Stimulated activated CD4-positive, alpha-beta T cell treated with anti-CD3 and anti-CD28 coated beads, Interleukin-4, amount 100 ng/mL, for 1 hour (primary cell): ENCODE results near the gene ABCB4.

Experiments
- DNase-seq: peaks from one replicate; pipeline ENCODE4 v3.0.0-alpha.2; 2020

ABCB4 gene

DNA sequence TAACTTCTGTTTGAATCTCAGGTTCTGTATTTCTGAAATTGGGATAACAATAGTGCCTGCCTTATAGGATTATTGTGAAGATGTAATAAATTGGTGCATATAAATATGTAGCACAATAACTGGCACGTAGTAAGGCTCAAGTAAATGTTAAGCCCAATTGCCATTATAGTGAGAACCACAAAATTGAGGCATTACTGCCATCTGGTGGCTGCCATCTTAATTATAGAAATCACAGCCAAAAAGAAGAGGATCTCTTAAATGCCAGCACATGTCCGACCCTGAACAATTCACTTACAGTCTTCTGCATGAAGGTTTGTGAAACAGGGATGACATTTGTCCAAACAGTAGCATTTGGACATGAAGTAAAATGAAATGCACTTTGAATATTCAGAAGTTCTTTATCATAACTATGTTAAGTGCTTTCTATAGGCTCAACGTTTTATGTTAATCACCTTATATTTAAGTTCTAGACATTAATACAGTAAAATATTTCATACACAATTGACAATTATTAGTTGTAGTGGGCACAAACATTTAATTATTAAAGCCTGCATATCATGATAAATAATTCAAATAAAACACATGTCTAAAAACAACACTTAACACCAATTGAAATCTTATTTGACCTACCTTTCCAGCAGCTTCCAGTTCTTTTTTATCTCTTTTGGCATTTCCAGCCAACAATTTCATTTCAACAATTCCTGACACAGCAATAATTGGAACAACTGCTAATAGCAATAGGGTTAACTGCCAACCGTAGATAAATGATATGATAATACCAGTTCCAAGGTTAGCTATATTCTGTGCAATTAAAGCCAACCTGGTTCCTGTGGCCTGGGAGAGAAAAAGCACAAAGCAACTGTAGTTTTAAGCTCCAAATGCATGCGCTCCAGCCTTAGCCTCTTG is 58.5 kb downstream of the ABCB4 start:
- DNase-seq = peak; percentile 54

- DNase-seq = no peak
Observed at GRCh38 chr7:87414794-87415188, 60.7 kb downstream of the ABCB4 start.

GRCh38 chr7:87413951-87414793 is 61.3 kb downstream of the ABCB4 start:
- DNase-seq = no peak

- DNase-seq = no peak
Observed at GRCh38 chr7:87413029-87413428, 62.5 kb downstream of the ABCB4 start.

- no peak for DNase-seq
Observed at GRCh38 chr7:87411186-87411585, 64.3 kb downstream of the ABCB4 start.

GRCh38 chr7:87404674-87405073 is 70.8 kb downstream of the ABCB4 start:
- no peak for DNase-seq

DNA sequence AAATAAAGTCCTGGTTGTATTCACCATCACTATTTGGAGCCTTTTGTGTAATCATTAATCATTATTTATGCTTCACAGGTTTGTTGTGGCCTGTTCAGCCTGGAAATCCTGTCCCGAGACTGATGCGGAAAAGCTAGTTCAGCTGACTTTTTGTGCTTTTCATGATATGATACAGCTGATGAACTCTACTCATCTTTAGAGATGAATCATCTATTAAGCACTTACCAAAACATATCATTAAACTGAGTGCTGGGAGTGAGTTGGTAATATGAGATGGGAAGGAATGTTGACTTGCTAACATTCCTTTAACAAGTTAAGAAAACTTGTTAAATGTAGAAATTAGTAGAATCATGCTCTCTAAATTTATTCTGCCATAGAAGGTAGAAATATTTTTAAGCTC is 77.0 kb downstream of the ABCB4 start:
- DNase-seq = no peak

DNA sequence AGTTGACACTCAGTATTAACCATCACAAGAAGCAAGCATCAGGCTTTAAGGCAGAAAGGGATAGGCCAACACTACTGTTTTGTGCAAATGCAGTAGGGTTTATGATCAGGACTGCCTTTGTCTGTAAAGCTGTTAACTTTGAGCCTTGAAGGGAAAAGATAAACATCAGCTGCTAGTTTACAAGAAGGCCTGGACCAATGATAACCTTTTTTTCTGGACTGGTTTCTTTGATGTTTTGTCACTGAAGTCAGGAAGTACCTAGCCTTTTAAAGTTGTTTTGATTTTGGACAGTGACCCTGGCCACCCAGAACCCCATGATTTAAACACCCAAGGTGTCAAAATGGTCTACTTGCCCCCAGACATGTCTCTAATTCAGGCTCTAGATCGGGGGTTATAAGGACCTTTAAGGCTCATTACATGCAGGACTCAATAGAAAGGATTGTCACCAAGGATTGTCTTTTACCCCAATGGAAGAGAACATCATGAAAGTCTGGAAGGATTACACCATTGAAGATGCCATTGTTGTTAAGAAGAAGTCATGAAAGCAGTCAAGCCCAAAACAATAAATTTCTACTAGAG is 79.9 kb downstream of the ABCB4 start:
- DNase-seq = no peak

GRCh38 chr7:87391020-87391701 is 84.3 kb downstream of the ABCB4 start:
- no peak for DNase-seq

- DNase-seq = no peak
Observed at GRCh38 chr7:87380905-87381304, 94.6 kb downstream of the ABCB4 start.

GRCh38 chr7:87375662-87376435 is 99.6 kb downstream of the ABCB4 start:
- no peak for DNase-seq

GRCh38 chr7:87370660-87371180 is 104.8 kb downstream of the ABCB4 start:
- DNase-seq = no peak

DNA sequence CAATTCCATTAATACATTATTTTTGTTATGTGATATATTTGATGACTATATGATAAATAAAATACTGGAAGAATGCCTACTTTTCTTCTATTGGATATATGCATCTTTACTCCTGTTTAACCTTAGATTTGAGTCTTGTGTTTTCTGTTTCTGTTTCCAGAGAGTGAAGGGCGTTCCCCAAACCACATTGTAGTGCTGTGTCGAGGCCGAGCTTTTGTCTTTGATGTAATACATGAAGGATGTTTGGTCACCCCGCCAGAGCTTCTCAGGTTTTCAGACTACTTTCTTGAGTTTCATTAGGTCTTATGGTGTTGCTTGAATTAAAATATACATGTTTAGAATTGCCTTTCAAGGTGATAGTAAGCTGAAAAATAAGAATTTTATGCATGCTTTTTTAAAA is 106.3 kb downstream of the ABCB4 start:
- no peak for DNase-seq

DNA sequence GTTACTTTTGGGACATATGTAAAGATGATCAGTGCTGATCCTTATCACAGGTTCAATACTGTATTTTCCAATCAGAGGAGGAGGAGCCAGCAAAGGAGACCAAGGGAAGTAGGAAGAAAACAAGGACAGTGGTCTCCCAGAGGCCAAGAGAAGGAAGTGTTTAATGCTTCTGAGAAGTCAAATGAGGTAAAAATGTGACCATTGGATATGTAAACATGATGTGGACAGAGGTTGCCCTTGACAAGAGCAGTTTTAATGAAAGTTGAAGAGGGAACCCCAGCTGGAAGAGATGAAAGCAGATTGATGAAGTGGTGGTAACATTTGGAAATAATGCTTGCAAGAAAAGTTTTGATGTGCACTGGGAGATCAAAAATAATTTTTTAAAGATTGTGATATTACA is 111.2 kb downstream of the ABCB4 start:
- no peak for DNase-seq

DNA sequence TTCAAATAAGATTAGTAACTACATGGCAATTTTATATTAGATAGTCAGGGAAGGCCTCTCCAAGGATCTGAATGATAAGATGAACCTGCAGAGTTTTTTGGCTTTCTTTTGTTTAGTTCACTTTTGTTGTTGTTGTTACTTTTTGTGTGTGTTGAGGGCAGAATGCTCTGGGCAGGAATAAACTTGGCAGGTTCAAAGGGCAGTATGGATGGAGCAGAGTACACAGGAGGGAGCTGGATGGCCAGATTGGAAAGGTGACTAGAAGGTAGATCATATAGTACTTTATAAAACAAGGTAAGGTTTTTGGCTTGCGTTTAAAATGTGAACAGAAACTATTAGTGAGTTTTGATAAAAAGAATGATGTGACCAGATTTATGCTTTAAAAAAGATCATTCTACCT is 112.1 kb downstream of the ABCB4 start:
- no peak for DNase-seq

- DNase-seq = no peak
Observed at GRCh38 chr7:87361320-87361719, 114.2 kb downstream of the ABCB4 start.

DNA sequence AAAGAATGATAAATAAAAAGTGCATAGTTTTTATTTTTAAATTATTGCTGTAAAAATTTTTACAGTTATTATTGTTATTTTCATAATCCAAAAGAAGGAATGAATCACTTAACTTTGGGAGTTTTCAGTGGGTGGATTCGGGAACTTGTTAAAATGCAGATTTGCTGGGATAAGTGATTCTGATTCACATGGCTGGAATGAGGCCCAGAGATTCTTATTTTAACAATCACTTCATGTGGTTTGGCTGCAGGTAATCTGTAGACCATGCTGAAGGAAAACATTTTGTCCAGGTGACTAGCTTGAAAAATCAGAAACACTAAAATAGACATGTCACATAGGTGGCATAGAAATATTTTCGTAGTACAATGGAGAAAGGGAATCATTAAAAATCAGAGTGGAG is 116.1 kb downstream of the ABCB4 start:
- DNase-seq = no peak

GRCh38 chr7:87356448-87356847 is 119.0 kb downstream of the ABCB4 start:
- DNase-seq = no peak

- no peak for DNase-seq
Observed at GRCh38 chr7:87354749-87355148, 120.7 kb downstream of the ABCB4 start.
